Measurements from ENCODE around the gene B3GNT5.

The B3GNT5 gene, protein sequence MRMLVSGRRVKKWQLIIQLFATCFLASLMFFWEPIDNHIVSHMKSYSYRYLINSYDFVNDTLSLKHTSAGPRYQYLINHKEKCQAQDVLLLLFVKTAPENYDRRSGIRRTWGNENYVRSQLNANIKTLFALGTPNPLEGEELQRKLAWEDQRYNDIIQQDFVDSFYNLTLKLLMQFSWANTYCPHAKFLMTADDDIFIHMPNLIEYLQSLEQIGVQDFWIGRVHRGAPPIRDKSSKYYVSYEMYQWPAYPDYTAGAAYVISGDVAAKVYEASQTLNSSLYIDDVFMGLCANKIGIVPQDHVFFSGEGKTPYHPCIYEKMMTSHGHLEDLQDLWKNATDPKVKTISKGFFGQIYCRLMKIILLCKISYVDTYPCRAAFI

GRCh38 chr3:183252973-183253527 is at the start of gene B3GNT5:
Gene B3GNT5 (plus strand): TSS chr3:183253253. CDS start chr3:183269799, 16,546 bp downstream.
- intact Hi-C loops (cut with DNase I) = no loop called here
- DNase-seq = no peak

DNA sequence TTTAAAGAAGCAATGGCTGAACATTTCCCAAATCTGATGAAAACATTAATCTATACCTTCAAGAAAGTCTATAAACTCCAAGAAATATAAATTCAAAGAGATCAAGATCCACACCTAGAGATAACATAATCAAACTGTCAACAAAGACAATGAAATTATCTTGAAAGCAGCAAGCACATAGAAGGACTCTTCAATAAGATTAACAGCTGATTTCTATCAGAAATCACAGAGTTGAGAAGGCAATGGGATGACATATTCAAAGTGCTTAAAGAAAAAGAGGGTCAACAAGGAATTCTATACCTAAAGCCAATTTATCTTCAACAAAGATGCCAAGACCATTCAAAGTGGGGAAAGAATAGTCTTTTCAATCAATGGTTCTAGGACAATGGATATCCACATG is 49.4 kb upstream of the B3GNT5 start:
- DNase-seq = no peak
- intact Hi-C loops (cut with DNase I) = no loop called here

DNA sequence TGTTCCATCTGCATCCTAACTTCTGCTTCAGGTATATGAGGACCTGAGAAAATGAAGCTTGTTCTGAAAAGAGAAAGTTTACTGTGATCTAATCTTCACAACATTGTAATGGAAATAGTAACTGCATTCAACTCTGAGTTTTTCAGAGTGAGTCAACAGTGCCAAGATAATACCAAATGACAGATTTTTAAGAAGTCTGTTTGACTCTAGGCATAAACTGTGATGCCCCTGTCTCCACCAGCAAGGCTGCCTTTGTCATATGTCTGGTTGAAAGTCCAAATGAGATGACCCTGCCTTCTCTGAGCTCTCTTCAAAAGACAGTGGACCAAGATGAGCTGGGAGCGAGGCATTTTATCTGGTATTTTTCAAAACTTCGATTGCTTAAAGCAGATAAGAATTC is 44.8 kb upstream of the B3GNT5 start:
- intact Hi-C loops (cut with DNase I) = no loop called here
- DNase-seq = no peak

GRCh38 chr3:183208800-183209199 is 44.3 kb upstream of the B3GNT5 start:
- intact Hi-C loops (cut with DNase I) = no loop called here
- no peak for DNase-seq

DNA sequence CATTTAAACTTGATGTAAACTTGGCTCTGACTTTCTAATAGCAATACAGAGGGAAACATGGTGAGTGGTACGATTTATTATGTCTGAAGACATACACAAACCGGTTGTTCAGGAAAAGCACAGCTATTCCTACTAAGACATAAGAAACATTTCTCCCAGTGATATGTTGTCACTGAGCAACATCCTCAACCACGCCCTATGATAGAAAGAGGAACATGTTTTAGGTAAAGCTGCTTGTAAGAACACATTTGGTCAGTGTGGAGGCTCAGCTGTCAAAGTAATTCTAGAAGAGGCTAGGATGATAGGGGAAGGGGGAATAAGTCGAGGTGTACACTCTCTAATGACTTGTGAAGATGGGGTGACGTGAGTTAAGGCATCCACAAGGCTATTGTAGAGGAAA is 42.7 kb upstream of the B3GNT5 start:
- no peak for DNase-seq
- intact Hi-C loops (cut with DNase I) = no loop called here

DNA sequence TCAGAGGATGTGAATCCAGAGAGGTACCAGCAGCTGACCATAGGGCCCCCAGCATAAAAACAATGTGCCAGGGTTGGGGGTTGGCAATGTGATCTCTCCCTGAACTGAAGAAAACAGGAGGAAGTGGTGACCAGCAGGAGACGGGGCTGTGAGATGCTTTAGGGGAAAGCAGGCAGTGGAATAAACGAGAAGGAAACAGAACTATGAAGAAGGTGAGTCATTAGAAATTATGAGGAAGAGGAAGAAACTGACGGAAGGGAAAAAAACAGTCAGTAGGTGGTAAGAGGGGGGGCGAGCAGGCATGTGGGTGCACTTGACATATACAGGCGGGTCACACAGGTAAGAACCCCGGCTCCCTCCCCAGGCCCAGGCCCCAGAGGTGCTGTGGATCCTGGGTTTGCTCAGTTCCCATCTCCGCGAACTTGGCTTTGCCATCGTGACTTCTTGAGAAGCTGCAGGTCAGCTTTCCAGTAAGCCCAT is 42.2 kb upstream of the B3GNT5 start:
- intact Hi-C loops (cut with DNase I) = no loop called here

GRCh38 chr3:183211352-183211751 is 41.7 kb upstream of the B3GNT5 start:
- intact Hi-C loops (cut with DNase I) = no loop called here
- DNase-seq = peak in 11 of 42 donors; percentile 7 to 83 (median 22)

More for the DNA sequence above, 42.2 kb upstream of the B3GNT5 start:
- peak in 18 of 42 donors; percentile 8 to 63 (median 26) for DNase-seq

DNA sequence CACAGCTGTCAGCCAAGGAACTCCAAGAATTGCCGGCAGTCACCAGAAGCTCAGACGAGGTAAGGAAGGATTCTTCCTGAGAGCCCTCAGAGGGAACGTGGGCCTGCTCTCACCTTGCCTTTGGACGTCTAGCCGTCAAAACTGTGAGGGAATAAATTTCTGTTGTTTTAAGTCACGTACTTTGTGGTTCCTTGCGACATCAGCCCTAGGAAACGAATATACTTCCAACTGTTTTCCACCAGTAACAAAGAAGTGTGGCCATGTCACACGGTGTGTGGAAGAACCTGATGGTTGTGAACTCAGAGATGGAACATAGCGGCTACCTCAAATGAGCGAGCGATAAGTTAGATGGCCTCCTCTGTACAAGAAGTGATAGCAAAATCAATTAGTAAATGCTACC is 41.0 kb upstream of the B3GNT5 start:
- intact Hi-C loops (cut with DNase I) = no loop called here
- no peak for DNase-seq

- intact Hi-C loops (cut with DNase I) = no loop called here
- DNase-seq = peak in 9 of 42 donors; percentile 8 to 47 (median 27)
Measured at GRCh38 chr3:183212565-183212964, 40.5 kb upstream of the B3GNT5 start.

DNA sequence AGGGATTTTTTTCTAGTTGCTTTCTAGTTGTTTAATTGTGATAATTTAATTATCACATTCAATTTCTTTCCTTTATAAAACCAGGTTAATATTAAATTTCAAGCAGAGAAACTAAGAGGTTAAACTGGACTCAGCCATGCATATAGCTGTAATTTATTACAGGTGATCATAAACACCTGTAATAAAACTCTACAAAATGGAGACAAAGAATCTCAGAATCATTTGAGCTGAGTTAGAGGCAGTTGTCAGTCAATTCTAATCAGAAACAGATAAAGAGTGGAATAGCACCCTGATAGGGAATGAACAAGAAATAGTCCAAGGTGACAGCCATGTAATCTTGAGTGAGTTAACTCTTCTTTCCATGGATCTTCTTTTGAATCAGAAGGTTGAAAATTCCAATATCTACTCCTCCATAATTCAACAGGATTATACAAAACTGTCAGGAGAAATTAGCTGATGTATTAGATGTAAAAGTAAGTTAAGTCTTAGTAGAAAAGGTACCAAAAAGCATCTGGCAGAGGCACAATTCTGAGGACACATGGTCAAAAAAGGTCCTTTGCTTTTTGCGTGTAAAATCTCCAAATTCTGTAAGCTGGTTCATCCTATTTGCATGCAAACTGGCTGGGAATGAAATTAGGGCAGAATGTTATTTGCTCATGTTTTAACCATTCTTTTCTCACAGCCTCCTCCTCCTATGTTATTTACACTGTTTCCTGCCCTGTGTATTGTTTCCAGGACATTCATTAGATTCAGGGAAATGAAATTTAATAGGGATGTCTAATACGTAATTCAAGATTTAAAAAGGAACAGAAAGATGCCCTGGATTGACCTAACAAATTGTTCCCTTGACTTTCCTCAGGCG is 39.4 kb upstream of the B3GNT5 start:
- DNase-seq = no peak
- intact Hi-C loops (cut with DNase I) = no loop called here

- intact Hi-C loops (cut with DNase I) = no loop called here
Measured at GRCh38 chr3:183214277-183214612, 38.8 kb upstream of the B3GNT5 start.

DNA sequence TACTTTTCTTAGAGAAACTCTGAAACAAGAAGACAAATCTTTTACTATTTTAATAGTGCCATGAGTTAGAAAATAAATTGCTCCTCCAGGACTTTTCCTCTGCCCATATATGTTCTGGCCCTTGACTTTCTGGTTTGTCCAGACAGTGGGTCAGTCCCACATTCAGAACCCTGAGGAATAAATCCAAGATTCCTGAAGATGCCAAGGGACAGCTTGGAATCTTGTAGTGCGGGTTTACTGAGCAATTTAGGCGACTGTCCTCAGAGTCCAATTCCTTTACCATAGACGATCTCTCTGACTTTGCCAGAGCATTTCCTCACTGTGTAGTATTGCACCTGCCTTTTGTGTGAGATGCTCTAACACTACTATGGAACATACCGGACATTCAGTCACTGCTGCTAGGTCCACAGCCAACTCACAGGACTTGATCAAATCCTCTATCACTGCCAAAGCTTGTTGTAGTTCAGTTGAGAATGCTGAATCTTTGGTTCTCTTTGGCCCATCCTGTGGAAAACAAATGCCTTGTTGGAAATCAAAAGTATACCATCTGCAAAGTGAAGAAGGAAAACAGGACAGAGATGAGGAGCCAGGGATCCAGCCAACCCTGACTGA is 37.4 kb upstream of the B3GNT5 start:
- intact Hi-C loops (cut with DNase I) = no loop called here
- no peak for DNase-seq

More at GRCh38 chr3:183214277-183214612, 38.8 kb upstream of the B3GNT5 start:
- no peak for DNase-seq

- intact Hi-C loops (cut with DNase I) = no loop called here
- DNase-seq = no peak
Measured at GRCh38 chr3:183217548-183218332, 35.3 kb upstream of the B3GNT5 start.

DNA sequence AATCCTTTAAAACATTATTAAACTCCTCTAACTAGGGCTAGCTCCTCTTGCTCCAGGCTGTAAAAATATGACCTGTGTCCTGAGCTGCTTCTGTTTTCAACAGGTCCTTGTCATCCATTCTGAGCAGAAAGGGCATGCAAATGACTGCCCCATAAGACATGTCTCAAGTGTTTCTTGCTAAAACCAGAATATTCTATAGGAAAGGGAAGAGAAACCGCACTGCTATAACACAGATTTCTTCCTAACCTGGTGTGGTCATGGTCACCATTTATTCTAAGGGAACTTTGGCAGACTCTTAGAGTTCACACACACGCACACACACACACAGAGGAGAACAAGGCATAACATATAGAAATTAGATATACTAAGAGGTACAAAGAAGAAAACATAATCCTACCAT is 34.2 kb upstream of the B3GNT5 start:
- intact Hi-C loops (cut with DNase I) = no loop called here
- DNase-seq = no peak

- no peak for DNase-seq
- intact Hi-C loops (cut with DNase I) = no loop called here
Measured at GRCh38 chr3:183220828-183221227, 32.2 kb upstream of the B3GNT5 start.

DNA sequence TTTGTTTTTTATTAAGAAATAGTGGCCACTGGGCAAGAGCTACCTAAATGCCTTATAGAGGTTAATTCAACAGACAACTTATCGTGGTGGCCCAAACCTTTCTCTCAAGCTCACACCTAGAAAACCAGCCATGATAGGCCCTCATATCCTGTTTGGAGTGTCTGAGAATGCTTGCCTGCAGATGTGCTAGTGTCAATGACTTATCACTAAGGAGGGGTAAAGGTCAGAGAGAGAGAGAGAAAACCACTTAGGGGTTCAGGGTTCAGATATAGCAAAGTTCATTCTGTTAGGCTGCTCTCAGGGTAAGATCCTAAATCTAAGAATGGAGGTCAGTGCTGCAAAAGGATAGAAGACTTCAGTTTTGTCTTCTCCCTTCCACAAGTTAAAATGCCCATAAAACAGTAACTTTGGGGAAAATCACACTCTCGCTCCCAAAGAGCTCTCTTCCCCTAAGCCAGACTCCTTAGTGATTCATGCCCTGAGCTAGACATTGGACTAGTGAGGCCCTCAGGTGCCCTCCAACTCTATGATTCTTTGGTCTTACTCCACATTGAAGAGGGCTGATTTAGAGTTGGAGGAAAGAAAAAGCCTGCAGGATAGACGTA is 30.3 kb upstream of the B3GNT5 start:
- intact Hi-C loops (cut with DNase I) = no loop called here
- no peak for DNase-seq

GRCh38 chr3:183224180-183224970 is 28.7 kb upstream of the B3GNT5 start:
- intact Hi-C loops (cut with DNase I) = no loop called here
- peak in 5 of 42 donors; percentile 3 to 39 (median 29) for DNase-seq

All from head of caudate nucleus (tissue), 42 donors.